Aorta (tissue), 4 donors: ENCODE measurements around the gene ANKRD16. TPM values are rescaled to one million over a fixed set of nuclear protein-coding genes. Genes with fewer than 3 reads are reported as not detected.

Source experiments
- polyA plus RNA-seq, 2 donors: library from polyadenylated mRNA; stranded (reverse); fragments of 200-250 nt; gene quantifications; one replicate each; pipeline ENCODE4 v1.2.3, GENCODE V29; 2013
- total RNA-seq, 2 donors: library from RNA; stranded (reverse); fragmentation: NEBNext Ultra II Directional; extraction: Animal tissue kit (Norgen Biotek cat#: 25700); gene quantifications; one replicate each; pipeline ENCODE4 v1.2.1, GENCODE V29; 2021
- donor health status: healthy with polysubstance abuse.
- donor health status: Bipolar disorder and iron deficiency.
- donor health status: DM: no; HTN: no; CAD: no.
- donor health status: DM: yes; HTN: yes; CAD: no.

The ANKRD16 gene
- total and polyA plus RNA-seq, 4 donors: 4.6 to 8.8 (median 6.4) TPM

Other genes starting within 250 kb of the ANKRD16 start
- 10 to 100 TPM; 23.2 to 25.0 TPM for gene ASB13, start 223.3 kb downstream of the ANKRD16 start, total RNA-seq
- gene ASB13, start 223.3 kb downstream of the ANKRD16 start, polyA plus RNA-seq: 10 to 100 TPM; 19.2 to 35.1 TPM
- 10 to 100 TPM; 68.2 to 72.6 TPM for gene TASOR2, start 205.1 kb downstream of the ANKRD16 start, total RNA-seq
- gene TASOR2, start 205.1 kb downstream of the ANKRD16 start, polyA plus RNA-seq: 10 to 100 TPM in 1 of 2 donors, 1 to 10 TPM in 1; 2.3 to 11.0 TPM
- gene GDI2, start 76.5 kb downstream of the ANKRD16 start, total RNA-seq: 100 to 1,000 TPM; 140 to 161 TPM
- 100 to 1,000 TPM; 116 to 147 TPM for gene GDI2, start 76.5 kb downstream of the ANKRD16 start, polyA plus RNA-seq
- 100 to 1,000 TPM; 108 to 110 TPM for gene FBH1, start 350 bp upstream of the ANKRD16 start, total RNA-seq
- 100 to 1,000 TPM in 1 of 2 donors, 10 to 100 TPM in 1; 36.9 to 101 TPM for gene FBH1, start 350 bp upstream of the ANKRD16 start, polyA plus RNA-seq
- 10 to 100 TPM; 19.0 to 21.2 TPM for gene IL15RA, start 87.7 kb upstream of the ANKRD16 start, total RNA-seq
- gene IL15RA, start 87.7 kb upstream of the ANKRD16 start, polyA plus RNA-seq: 10 to 100 TPM in 1 of 2 donors, 1 to 10 TPM in 1; 6.0 to 23.9 TPM
- gene IL2RA, start 172.5 kb upstream of the ANKRD16 start, total RNA-seq: 1 to 10 TPM; 2.4 to 4.2 TPM
- 1 to 10 TPM in 1 of 2 donors, under 1 TPM in 1; 0.33 to 4.1 TPM for gene IL2RA, start 172.5 kb upstream of the ANKRD16 start, polyA plus RNA-seq
- 10 to 100 TPM; 82.0 to 94.1 TPM for gene RBM17, start 199.1 kb upstream of the ANKRD16 start, total RNA-seq
- gene RBM17, start 199.1 kb upstream of the ANKRD16 start, polyA plus RNA-seq: 10 to 100 TPM; 41.4 to 89.4 TPM